Iris pigment epithelial cell (primary cell): ENCODE results near the gene UST.
A peak's percentile ranks its signal among the peaks of the same experiment; 100 is the strongest.

Experiments
- DNase-seq: peaks from one replicate; pipeline ENCODE4 v3.0.0-alpha.2; 2011; ENCODE audit warnings: low read depth

Gene UST

GRCh38 chr6:148746363-148747144 is at the start of gene UST:
TSS of gene UST (plus strand) at chr6:148747030. CDS start at chr6:148747431, 401 bp downstream.
- peak; percentile 96 for DNase-seq

- no peak for DNase-seq
Observed at GRCh38 chr6:148697895-148698440, 48.9 kb upstream of the UST start.

GRCh38 chr6:148698671-148699180 is 48.1 kb upstream of the UST start:
- DNase-seq, result no peak

GRCh38 chr6:148700047-148700715 is 46.6 kb upstream of the UST start:
- DNase-seq, result peak; percentile 25

- DNase-seq, result peak; percentile 52
Observed at GRCh38 chr6:148700741-148701311, 46.0 kb upstream of the UST start.

GRCh38 chr6:148701375-148701774 is 45.5 kb upstream of the UST start:
- no peak for DNase-seq

GRCh38 chr6:148703900-148704299 is 42.9 kb upstream of the UST start:
- DNase-seq, result no peak

- DNase-seq, result no peak
Observed at GRCh38 chr6:148704400-148705246, 42.2 kb upstream of the UST start.

GRCh38 chr6:148708707-148709106 is 38.1 kb upstream of the UST start:
- no peak for DNase-seq

- DNase-seq, result peak; percentile 37
Observed at GRCh38 chr6:148709577-148709976, 37.3 kb upstream of the UST start.

- DNase-seq, result no peak
Observed at GRCh38 chr6:148711833-148712654, 34.8 kb upstream of the UST start.

GRCh38 chr6:148713033-148713738 is 33.6 kb upstream of the UST start:
- no peak for DNase-seq

- DNase-seq, result no peak
Observed at GRCh38 chr6:148713921-148714320, 32.9 kb upstream of the UST start.

GRCh38 chr6:148716811-148717210 is 30.0 kb upstream of the UST start:
- DNase-seq, result peak; percentile 68

GRCh38 chr6:148720406-148720805 is 26.4 kb upstream of the UST start:
- peak; percentile 27 for DNase-seq

- DNase-seq, result no peak
Observed at GRCh38 chr6:148720897-148721296, 25.9 kb upstream of the UST start.

GRCh38 chr6:148723484-148723883 is 23.3 kb upstream of the UST start:
- DNase-seq, result peak; percentile 89

- DNase-seq, result no peak
Observed at GRCh38 chr6:148724428-148724827, 22.4 kb upstream of the UST start.

GRCh38 chr6:148727104-148727503 is 19.7 kb upstream of the UST start:
- DNase-seq, result no peak

- DNase-seq, result no peak
Observed at GRCh38 chr6:148735989-148736388, 10.8 kb upstream of the UST start.
